ENCODE data around the gene CELSR1.

Gene CELSR1

GRCh38 chr22:46462726-46463371 lies 74.6 kb downstream of the CELSR1 start:
- Histone ChIP-seq H3K36me3 (ENCODE audit: control insufficient read depth, low read length) (no peaks in the 10 kb centered on the region), H3K4me3 (ENCODE audit: low read length) (no peak overlapping the region), H3K9me2 (replicated peaks; ENCODE audit: control insufficient read depth, low read length) (no peaks in the 10 kb centered on the region), H3K4me2 (ENCODE audit: low read length) (no peak overlapping the region), H3F3A (ENCODE audit: control insufficient read depth, insufficient read depth) (no peaks in the 10 kb centered on the region), H3K79me2 (ENCODE audit: control insufficient read depth, low read length) (no peaks in the 10 kb centered on the region), H3K27ac (ENCODE audit: low read depth, low read length) (no peak overlapping the region), H4K20me1 (ENCODE audit: control insufficient read depth, insufficient read depth, low read depth, low read length) (no peaks in the 10 kb centered on the region), H3K27me3 (ENCODE audit: control insufficient read depth, low read length) (no peaks in the 10 kb centered on the region; the same call in 1 of the 2 replicates), H3K4me1 (ENCODE audit: control insufficient read depth, low read length) (no peaks in the 10 kb centered on the region), H3K9me3 (ENCODE audit: control insufficient read depth, insufficient read depth, low read length) (no peaks in the 10 kb centered on the region)
- TF ChIP-seq EZH2phosphoT487 (IDR thresholded peaks at IDR 0.05; ENCODE audit: borderline replicate concordance, low read length): no peak
- TF ChIP-seq CTCF (IDR thresholded peaks at IDR 0.05; ENCODE audit: low read depth, low read length, poor library complexity, severe bottlenecking): no peak

- no peaks in the 10 kb centered on the region for H3K79me2 ChIP-seq (ENCODE audit: control insufficient read depth, low read length)
- no peak overlapping the region for H3K4me3 ChIP-seq (ENCODE audit: low read length)
- H3F3A ChIP-seq (ENCODE audit: control insufficient read depth, insufficient read depth): no peaks in the 10 kb centered on the region
- no peaks in the 10 kb centered on the region; the same call in 1 of the 2 replicates for H3K27me3 ChIP-seq (ENCODE audit: control insufficient read depth, low read length)
- H3K4me1 ChIP-seq (ENCODE audit: control insufficient read depth, low read length): peaks cover 3% of the 10 kb centered on the region
- no peaks in the 10 kb centered on the region for H3K9me3 ChIP-seq (ENCODE audit: control insufficient read depth, insufficient read depth, low read length)
- no peaks in the 10 kb centered on the region for H4K20me1 ChIP-seq (ENCODE audit: control insufficient read depth, insufficient read depth, low read depth, low read length)
- H3K36me3 ChIP-seq (ENCODE audit: control insufficient read depth, low read length): no peaks in the 10 kb centered on the region
- H3K27ac ChIP-seq (ENCODE audit: low read depth, low read length): no peak overlapping the region
- no peak overlapping the region for H3K4me2 ChIP-seq (ENCODE audit: low read length)
- no peaks in the 10 kb centered on the region for H3K9me2 ChIP-seq (replicated peaks; ENCODE audit: control insufficient read depth, low read length)
- TF ChIP-seq EZH2phosphoT487 (IDR thresholded peaks at IDR 0.05; ENCODE audit: borderline replicate concordance, low read length) (no peak), CTCF (IDR thresholded peaks at IDR 0.05; ENCODE audit: low read depth, low read length, poor library complexity, severe bottlenecking) (no peak)
These were observed 75.7 kb downstream of the CELSR1 start for GRCh38 chr22:46461566-46462180.

- H3K4me1 ChIP-seq (ENCODE audit: control insufficient read depth, low read length): peaks cover 8% of the 10 kb centered on the region
- H3K27me3 ChIP-seq (ENCODE audit: control insufficient read depth, low read length): no peaks in the 10 kb centered on the region; the same call in 1 of the 2 replicates
- H3K4me2 ChIP-seq (ENCODE audit: low read length): no peak overlapping the region
- no peaks in the 10 kb centered on the region for H3F3A ChIP-seq (ENCODE audit: control insufficient read depth, insufficient read depth)
- no peak for TF ChIP-seq CTCF (IDR thresholded peaks at IDR 0.05; ENCODE audit: low read depth, low read length, poor library complexity, severe bottlenecking)
- no peak for TF ChIP-seq EZH2phosphoT487 (IDR thresholded peaks at IDR 0.05; ENCODE audit: borderline replicate concordance, low read length)
- H3K36me3 ChIP-seq (ENCODE audit: control insufficient read depth, low read length): no peaks in the 10 kb centered on the region
- H3K9me2 ChIP-seq (replicated peaks; ENCODE audit: control insufficient read depth, low read length): no peaks in the 10 kb centered on the region
- H3K4me3 ChIP-seq (ENCODE audit: low read length): no peak overlapping the region
- no peaks in the 10 kb centered on the region for H3K9me3 ChIP-seq (ENCODE audit: control insufficient read depth, insufficient read depth, low read length)
- no peaks in the 10 kb centered on the region for H3K79me2 ChIP-seq (ENCODE audit: control insufficient read depth, low read length)
- no peak overlapping the region for H3K27ac ChIP-seq (ENCODE audit: low read depth, low read length)
- H4K20me1 ChIP-seq (ENCODE audit: control insufficient read depth, insufficient read depth, low read depth, low read length): no peaks in the 10 kb centered on the region
These were observed 76.6 kb downstream of the CELSR1 start for GRCh38 chr22:46460857-46461256.

Data from DOHH2 (cell line).